GM18951 (cell line): ENCODE data around the gene AHCYL2.

ENCODE experiments used
- POLR2A ChIP-seq: IDR thresholded peaks from 4 replicates; pipeline ENCODE4 v1.6.1; 2011; ENCODE audit warnings: mild to moderate bottlenecking; ENCODE audit not compliant: insufficient read length, insufficient read depth; ENCODE audit errors: extremely low read depth
- in situ Hi-C: fragments of 300-500 bp; cut with MboI; formaldehyde crosslinking; loops from one replicate; pipeline ENCODE4 v1.12.0; 2022; ENCODE audit warnings: low sequenced_read_pairs, mixed read lengths, inconsistent platforms; ENCODE audit not compliant: unreplicated experiment

The AHCYL2 gene

DNA sequence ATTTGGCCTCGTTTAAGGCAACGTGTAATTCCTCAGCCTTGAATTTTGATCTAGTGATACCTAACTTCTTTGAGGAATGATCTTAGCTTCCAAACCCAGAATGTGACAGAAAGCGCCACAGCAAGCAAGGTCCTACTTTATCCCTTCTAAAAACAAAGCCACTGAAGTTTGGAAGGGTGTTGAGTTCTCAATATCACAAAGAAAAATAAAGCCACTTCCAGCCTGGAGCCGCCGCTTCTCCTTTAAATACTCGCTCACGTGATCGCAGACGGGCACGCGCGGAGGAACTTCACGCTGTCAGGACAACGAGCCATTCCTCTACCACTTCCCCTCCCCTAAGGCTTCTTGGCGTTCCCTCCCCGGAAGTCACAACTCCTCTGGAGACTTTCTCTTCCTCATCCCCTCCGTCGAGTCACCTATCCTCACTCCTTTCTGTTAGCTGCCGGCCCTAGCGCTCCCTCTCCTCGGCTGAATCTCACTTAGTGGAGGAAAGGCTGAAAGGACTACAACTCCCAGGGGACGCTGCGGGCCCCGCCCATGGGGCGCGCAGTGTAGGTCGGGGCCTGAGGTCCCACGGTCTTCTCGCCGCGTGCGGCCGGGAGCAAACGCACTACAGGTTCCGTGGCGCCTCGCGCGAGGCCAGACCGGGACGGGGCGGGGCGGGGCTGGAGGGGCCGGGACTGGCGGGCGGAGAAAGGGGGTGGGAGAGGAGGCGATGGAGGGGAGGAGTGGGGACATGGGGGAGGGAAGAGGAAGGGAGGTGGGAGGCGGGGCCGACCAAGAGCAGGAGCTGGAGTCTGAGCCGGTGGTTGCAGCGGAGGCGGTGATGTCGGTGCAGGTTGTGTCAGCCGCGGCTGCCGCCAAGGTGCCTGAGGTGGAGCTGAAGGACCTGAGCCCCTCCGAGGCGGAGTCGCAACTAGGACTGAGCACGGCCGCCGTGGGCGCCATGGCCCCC, at the start of gene AHCYL2:
AHCYL2 (plus strand) TSS at position 780 of the 955 bp plus-strand sequence.
- in situ Hi-C loops = loop anchor here (5.0 kb wide), 1 partner anchor 73 kb away; no protein-coding TSS in a partner anchor
- TF ChIP-seq POLR2A = peak; percentile 55

DNA sequence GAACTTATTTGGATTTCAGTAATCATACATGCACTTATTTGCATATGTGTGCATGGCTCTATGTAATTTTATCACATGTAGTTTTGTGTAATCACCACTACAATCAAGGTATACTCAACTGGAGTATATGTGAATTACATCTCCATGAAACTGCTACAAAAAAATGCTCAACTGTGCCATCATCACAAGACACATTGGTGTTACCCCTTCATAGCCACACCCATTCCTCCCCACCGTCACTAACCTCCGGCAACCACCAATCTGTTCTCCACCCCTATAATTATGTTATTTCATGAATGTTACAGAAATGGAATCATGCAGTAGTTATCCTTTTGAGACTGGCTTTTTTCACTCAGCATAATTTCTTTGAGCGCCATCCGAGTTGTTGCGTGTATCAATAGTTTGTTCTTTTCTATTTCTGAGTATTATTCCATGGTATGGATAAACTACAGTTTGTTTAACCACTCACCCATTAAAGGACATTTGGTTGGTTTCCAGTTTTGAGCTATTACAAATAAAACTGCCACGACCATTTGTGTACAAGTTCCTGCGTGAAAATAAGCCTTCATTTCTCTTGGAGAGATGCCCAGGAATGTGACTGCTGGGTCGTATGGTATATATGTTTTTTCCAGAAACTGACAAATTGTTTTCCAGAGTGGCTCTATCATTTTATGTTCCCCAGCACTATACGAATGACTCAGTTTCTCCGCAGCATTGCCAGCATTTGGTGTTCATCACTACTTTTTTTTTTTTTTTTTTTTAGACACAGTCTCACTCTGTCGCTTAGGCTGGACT, 47.7 kb upstream of the AHCYL2 start:
- in situ Hi-C loops = no loop called here
- TF ChIP-seq POLR2A = no peak

DNA sequence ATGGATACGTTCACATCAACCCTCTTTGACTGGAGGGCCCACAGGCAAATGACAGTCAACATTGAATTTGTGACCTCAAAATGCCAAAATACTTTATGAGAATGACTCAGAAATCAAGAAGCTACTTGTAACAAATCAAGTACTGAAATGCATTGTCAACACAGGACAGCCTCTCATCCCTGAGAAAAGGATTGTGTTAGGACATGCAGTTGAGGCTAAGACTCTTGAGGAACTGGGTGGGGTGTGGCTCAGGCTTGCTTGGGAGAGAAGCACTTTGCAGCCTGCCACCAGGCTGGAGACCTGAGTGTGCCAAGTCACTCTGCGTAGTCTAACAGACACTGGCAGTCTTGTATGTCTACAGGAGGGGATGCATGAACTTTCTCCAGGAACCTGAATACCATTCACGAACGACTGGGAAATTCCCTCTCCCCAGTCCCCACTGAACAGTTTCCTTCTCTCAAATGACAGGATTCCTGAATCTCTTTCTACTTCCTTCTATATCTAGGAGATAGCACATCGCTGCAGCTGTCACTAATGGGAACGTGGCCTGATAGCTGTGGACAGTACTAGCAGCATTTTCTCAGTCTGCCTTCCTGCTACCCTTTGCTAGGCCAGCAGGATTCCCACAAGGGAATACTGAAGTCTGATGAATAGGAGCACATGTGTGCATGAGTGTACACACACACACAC, 39.7 kb upstream of the AHCYL2 start:
- TF ChIP-seq POLR2A = no peak
- in situ Hi-C loops = no loop called here

DNA sequence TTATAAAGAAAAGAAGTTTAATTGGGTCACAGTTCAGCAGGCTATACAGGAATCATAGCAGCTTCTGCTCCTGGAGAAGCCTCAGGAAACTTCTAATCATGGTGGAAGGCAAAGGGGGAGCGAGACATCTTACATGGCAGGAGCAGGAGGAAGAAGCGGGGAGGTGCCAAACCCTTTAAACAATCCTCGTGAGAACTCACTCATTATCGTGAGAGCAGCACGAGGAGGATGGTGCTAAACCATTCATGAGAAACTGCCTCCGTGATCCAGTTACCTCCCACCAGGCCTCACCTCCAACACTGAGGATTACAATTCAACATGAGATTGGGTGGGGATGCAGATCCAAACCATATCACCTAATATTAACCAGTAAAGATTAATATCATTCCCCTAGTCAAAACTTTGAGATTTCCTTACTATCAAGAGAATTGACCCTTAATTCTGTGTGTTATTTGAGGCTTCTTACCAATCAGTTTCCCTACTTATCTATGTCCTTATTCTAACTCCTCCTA, 38.0 kb upstream of the AHCYL2 start:
- no peak for TF ChIP-seq POLR2A
- in situ Hi-C loops = no loop called here

DNA sequence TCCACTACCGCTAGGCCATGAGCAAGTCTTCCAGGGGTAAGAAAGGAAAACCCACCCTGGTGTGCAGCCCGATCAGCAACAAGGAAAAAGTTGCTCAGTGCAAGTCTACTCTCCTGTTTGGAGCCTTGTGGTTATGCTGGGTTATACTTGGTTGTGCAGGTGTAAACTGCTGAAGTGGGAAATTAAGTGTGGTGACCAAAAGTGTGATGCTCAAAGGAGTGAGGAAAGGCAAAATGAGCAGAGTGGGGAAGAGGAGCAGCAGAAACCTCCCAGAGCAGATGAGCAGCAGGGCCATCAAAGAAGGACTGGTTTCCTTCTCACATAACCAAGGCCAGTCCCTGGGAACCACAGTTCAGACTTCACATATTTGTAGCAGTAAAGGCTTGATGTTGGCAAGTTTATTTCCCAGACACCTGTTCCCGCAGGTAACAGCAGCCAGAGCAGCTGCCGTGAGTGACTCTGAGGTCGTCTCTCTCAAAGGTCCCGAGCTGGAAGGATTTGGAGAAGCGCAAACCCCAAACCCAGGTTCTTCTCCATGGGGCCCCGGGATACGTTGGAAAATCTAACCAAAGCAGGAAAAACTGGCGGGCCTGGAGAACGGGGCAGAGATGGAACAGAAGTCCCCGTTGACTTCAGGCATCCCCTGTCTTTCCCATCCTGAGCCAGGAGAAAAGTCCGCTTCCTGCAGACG, 37.0 kb upstream of the AHCYL2 start:
- no peak for TF ChIP-seq POLR2A
- in situ Hi-C loops = no loop called here

DNA sequence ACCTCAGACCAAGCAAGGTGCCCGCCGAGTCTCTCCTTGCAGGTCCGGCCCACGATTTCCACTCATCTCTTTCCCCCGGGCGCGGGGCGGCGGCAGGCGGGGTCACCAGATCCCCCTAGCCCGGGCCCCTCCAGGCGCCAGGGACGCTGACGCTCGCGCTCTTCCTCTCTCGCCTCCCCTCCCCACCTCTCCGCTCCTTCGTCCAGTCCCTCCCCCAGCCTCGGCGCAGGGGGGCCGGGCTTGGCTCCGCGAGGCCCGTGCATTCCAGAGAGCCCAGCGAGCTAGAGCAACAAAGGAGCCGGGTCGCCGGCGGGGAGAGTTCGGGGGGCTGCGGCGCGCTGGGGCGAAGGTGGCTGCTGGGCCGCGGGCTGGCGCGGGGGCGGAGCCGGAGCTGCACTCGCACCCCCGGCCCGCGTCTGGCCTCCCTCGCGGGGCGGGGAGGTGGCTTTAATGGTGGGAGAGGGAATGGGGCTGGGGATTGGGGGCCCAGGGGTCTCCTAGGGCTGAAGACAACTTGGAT, 36.4 kb upstream of the AHCYL2 start, which contains the start of gene SMO:
SMO (plus strand) TSS at position 262 of the 520 bp plus-strand sequence. CDS start 519 bp downstream, outside the sequence.
- no peak for TF ChIP-seq POLR2A
- in situ Hi-C loops = no loop called here

DNA sequence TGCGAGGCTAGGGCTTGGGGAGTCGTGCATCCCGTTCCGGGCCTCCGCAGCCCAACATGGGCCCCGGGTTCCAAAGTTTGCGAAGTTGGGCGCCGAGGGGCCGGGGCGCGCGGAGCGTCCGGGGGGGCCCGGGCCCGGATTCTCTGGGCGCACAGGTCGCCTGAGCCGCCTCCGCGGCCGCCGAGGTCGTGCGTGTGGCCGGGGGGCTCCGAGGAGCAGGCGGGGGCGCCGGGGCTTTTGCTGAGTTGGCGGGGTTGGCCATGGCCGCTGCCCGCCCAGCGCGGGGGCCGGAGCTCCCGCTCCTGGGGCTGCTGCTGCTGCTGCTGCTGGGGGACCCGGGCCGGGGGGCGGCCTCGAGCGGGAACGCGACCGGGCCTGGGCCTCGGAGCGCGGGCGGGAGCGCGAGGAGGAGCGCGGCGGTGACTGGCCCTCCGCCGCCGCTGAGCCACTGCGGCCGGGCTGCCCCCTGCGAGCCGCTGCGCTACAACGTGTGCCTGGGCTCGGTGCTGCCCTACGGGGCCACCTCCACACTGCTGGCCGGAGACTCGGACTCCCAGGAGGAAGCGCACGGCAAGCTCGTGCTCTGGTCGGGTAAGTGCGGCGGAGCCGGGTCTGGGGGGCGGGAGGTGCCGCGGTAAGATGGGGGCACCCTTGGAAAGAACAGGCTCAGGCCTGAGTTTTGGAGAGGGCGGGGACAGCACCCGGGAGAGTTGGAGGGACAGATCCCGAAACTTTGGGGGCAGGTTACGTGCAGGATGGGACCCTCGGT, 35.8 kb upstream of the AHCYL2 start:
- in situ Hi-C loops = no loop called here

DNA sequence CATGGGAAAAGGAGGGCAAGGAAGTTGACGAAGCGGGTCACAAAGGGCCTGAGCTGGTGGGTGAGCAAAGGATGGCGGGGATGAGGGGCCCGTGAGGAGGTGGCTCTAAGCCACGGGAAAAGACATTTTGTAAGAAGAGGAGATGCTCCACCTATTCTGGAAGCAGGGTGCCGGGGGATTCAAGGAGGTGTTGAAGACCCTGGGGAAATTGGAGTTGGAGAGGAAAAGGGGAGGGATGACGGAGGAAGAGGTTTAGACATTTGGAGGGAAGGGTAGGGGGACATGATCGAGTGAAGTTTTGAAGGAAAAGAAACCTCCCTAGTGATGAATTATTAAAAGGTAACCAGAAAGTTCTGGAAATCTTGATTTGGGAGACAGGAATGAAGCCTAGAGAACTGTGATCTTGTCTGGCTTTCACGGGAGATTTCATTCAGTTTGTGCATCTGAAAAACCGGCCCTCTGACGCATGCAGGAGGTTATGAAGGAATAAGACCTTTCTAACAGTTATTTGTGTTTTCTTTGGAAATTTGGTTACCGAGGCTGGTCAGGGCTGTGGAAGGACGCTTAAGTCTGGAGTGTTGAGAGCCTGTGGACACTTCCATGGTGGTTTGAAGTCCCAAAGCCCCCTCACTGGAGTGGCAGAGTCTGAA, 35.0 kb upstream of the AHCYL2 start:
- no peak for TF ChIP-seq POLR2A
- in situ Hi-C loops = no loop called here

More for the DNA sequence above, 35.8 kb upstream of the AHCYL2 start:
- no peak for TF ChIP-seq POLR2A

DNA sequence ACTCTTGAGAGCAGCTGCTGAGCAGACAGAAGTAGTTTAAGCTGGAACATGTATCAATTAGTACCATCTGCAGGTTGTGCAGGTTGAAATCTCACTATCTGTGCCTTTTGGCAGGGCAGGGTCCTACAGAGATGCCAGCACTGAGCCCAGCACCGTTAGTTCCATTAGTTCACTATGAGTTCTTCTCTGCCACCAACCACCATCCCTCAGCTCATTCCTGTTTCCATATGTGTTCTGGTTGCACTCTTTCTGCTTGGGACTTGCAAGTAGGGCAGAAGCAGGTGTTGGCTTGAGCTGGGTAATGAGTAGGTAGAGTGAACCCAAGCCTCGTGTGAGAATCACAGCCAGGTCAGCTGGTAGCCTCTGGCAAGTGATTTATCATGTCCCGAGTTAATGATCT, 33.6 kb upstream of the AHCYL2 start:
- in situ Hi-C loops = no loop called here
- no peak for TF ChIP-seq POLR2A

DNA sequence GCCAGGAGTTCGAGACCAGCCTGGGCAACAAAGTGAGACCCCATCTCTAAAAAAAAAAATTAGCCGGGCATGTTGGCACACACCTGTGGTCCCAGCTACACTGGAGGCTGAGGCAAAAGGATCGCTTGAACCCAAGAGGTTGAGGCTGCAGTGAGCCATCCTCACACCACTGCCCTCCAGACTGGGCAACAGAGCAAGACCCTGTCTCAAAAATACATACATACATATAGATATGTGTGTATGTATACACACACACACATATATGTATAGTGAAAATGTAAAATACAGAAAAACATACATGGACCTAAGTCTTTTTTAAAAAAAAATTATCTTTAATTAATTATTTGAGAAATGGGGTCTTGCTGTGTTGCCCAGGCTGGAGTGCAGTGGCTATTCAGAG, 30.9 kb upstream of the AHCYL2 start:
- TF ChIP-seq POLR2A = no peak
- in situ Hi-C loops = no loop called here

DNA sequence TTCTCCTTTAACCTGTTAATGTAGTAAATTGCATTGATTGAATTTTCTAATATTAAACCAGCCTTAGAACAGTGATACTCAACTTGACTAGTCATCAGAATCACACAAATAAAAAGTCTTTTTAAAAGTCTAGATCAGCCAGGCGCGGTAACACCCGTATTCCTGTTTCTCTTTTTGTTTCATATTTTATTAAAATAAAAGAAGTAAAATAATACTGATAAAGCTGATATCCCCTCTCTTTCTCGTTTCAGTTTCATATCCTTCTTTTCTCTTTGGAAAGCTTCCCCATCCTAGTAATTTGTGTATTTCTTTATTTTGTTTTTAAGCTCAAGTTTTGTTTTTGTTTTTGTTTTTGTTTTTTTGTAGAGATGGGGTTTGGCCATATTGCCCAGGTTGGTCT, 27.1 kb upstream of the AHCYL2 start:
- in situ Hi-C loops = no loop called here

More for the DNA sequence above, 27.1 kb upstream of the AHCYL2 start:
- TF ChIP-seq POLR2A = no peak
